Immature natural killer cell (primary cell): Measurements from ENCODE around the gene ANKRD20A1. TPM values are rescaled to one million over a fixed set of nuclear protein-coding genes. Genes with fewer than 3 reads are reported as not detected.
A peak's percentile ranks its signal among the peaks of the same experiment; 100 is the strongest.
"Not testable (repeated sequence)": the region's sequence is repeated elsewhere in the genome, so short reads cannot be mapped to it uniquely, and the experiment has no call there.

Source experiments
- DNase-seq, 3 donors: peaks; one replicate each; pipeline ENCODE4 v3.0.0; 2022; ENCODE audit warnings: mixed read lengths in 1 of 3
- H3K27ac Mint-ChIP-seq, 6 donors: one replicate each; pipeline ENCODE4 v1.8.0; 2020; ENCODE audit warnings: mixed read lengths in 6 of 6, mild to moderate bottlenecking in 5 of 6, inconsistent platforms in 4 of 6, moderate library complexity in 3 of 6
- H3K27me3 Mint-ChIP-seq, 3 donors: one replicate each; pipeline ENCODE4 v1.8.0; 2020 to 2021; ENCODE audit warnings: low read depth in 3 of 3, mild to moderate bottlenecking in 3 of 3, mixed read lengths in 3 of 3, moderate library complexity in 3 of 3, inconsistent platforms in 1 of 3
- H3K36me3 Mint-ChIP-seq, 3 donors: one replicate each; pipeline ENCODE4 v1.8.0; 2020; ENCODE audit warnings: mixed read lengths in 3 of 3, inconsistent platforms in 2 of 3, mild to moderate bottlenecking in 2 of 3
- H3K4me1 Mint-ChIP-seq, 2 donors: one replicate each; pipeline ENCODE4 v1.8.0; 2020; ENCODE audit warnings: inconsistent platforms in 2 of 2, mild to moderate bottlenecking in 2 of 2, mixed read lengths in 2 of 2, moderate library complexity in 1 of 2
- H3K4me3 Mint-ChIP-seq, 5 donors: one replicate each; pipeline ENCODE4 v1.8.0; 2020; ENCODE audit warnings: mild to moderate bottlenecking in 5 of 5, mixed read lengths in 5 of 5, inconsistent platforms in 3 of 5, moderate library complexity in 3 of 5
- H3K9me3 Mint-ChIP-seq, 6 donors: one replicate each; pipeline ENCODE4 v1.8.0; 2020; ENCODE audit warnings: mild to moderate bottlenecking in 6 of 6, mixed read lengths in 6 of 6, inconsistent platforms in 4 of 6, moderate library complexity in 3 of 6
- polyA plus RNA-seq, 3 donors: library from polyadenylated mRNA; unstranded; fragments of 300-500 nt; fragmentation: Illumina TruSeq; gene quantifications; one replicate each; pipeline ENCODE4 v1.2.3, GENCODE V29; 2021

ANKRD20A1 gene
- 1 to 10 TPM in 1 of 3 donors, not detected in 2; 1.9 TPM for polyA plus RNA-seq

DNA sequence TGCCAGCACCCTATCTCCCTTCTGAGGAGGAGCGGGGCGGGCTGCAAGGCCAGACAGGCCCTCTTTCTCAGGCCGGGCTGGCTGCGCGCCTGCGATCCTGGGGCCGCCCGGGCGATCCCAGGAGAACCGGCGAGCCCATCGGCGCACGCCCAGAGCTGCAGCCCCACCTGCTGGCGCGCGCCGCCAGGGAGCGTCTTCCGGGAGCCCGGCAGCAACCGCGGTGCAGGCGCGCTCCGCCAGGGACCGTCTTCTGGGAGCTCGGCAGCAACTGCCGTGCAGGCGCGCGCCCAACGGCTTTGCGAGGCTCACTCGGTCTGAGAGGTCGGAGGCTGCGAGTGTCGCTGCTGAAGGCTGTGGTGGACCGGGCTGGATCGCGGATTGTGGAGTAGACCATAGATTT is at the start of gene ANKRD20A1:
Gene ANKRD20A1 (plus strand): TSS at position 61 of the 400 bp plus-strand sequence. CDS start 496 bp downstream, outside the sequence.
- not testable (repeated sequence) for H3K36me3 Mint-ChIP-seq

GRCh38 chr9:67832088-67832487 is 26.6 kb upstream of the ANKRD20A1 start:
- H3K4me1 Mint-ChIP-seq, H3K27me3 Mint-ChIP-seq, H3K27ac Mint-ChIP-seq, H3K9me3 Mint-ChIP-seq, H3K4me3 Mint-ChIP-seq, H3K36me3 Mint-ChIP-seq: not testable (repeated sequence)
- DNase-seq, result peak in 2 of 3 donors; percentile 10 to 16

More for the DNA sequence above, at the start of gene ANKRD20A1:
- not testable (repeated sequence) for H3K4me3 Mint-ChIP-seq, H3K27me3 Mint-ChIP-seq, DNase-seq, H3K27ac Mint-ChIP-seq, H3K9me3 Mint-ChIP-seq, H3K4me1 Mint-ChIP-seq
